ENCODE data around the gene PCED1B.

PCED1B gene

GRCh38 chr12:47120736-47121135 lies 41.3 kb downstream of the PCED1B start:
- Histone ChIP-seq H3K36me3 (no peaks in the 10 kb centered on the region), H3K4me1 (no peaks in the 10 kb centered on the region), H3K9me3 (no peaks in the 10 kb centered on the region), H3K4me3 (ENCODE audit: low read depth, low read length) (no peak overlapping the region), H3K27me3 (no peaks in the 10 kb centered on the region)
- no peak for TF ChIP-seq CTCF (IDR thresholded peaks at IDR 0.05; ENCODE audit: low read depth, low read length)
- DNase-seq: no peak

- Histone ChIP-seq H3K36me3 (no peaks in the 10 kb centered on the region), H3K9me3 (no peaks in the 10 kb centered on the region), H3K27me3 (no peaks in the 10 kb centered on the region), H3K4me3 (ENCODE audit: low read depth, low read length) (no peak overlapping the region), H3K4me1 (no peaks in the 10 kb centered on the region)
- TF ChIP-seq CTCF (IDR thresholded peaks at IDR 0.05; ENCODE audit: low read depth, low read length): no peak
- DNase-seq: no peak
Measured at GRCh38 chr12:47121146-47121545, 41.7 kb downstream of the PCED1B start.

- H3K36me3 ChIP-seq: no peaks in the 10 kb centered on the region
- TF ChIP-seq CTCF (IDR thresholded peaks at IDR 0.05; ENCODE audit: low read depth, low read length): no peak
- no peak for DNase-seq
- no peaks in the 10 kb centered on the region for H3K4me1 ChIP-seq
- no peaks in the 10 kb centered on the region for H3K27me3 ChIP-seq
- no peak overlapping the region for H3K4me3 ChIP-seq (ENCODE audit: low read depth, low read length)
- no peaks in the 10 kb centered on the region for H3K9me3 ChIP-seq
Measured at GRCh38 chr12:47122602-47123001, 43.2 kb downstream of the PCED1B start.

- TF ChIP-seq CTCF (IDR thresholded peaks at IDR 0.05; ENCODE audit: low read depth, low read length): no peak
Measured at GRCh38 chr12:47123730-47124129, 44.3 kb downstream of the PCED1B start.

GRCh38 chr12:47124451-47124850 lies 45.0 kb downstream of the PCED1B start:
- no peaks in the 10 kb centered on the region for H3K9me3 ChIP-seq
- no peak for DNase-seq
- no peak for TF ChIP-seq CTCF (IDR thresholded peaks at IDR 0.05; ENCODE audit: low read depth, low read length)

More at GRCh38 chr12:47123730-47124129, 44.3 kb downstream of the PCED1B start:
- Histone ChIP-seq H3K9me3 (no peaks in the 10 kb centered on the region), H3K36me3 (no peaks in the 10 kb centered on the region), H3K27me3 (no peaks in the 10 kb centered on the region), H3K4me3 (ENCODE audit: low read depth, low read length) (no peak overlapping the region), H3K4me1 (no peaks in the 10 kb centered on the region)
- no peak for DNase-seq

GRCh38 chr12:47126246-47126645 lies 46.8 kb downstream of the PCED1B start:
- no peaks in the 10 kb centered on the region for H3K36me3 ChIP-seq
- H3K4me1 ChIP-seq: no peaks in the 10 kb centered on the region
- no peak for TF ChIP-seq CTCF (IDR thresholded peaks at IDR 0.05; ENCODE audit: low read depth, low read length)
- no peaks in the 10 kb centered on the region for H3K9me3 ChIP-seq
- no peak overlapping the region for H3K4me3 ChIP-seq (ENCODE audit: low read depth, low read length)
- DNase-seq: no peak
- H3K27me3 ChIP-seq: no peaks in the 10 kb centered on the region

More at GRCh38 chr12:47124451-47124850, 45.0 kb downstream of the PCED1B start:
- Histone ChIP-seq H3K36me3 (no peaks in the 10 kb centered on the region), H3K4me3 (ENCODE audit: low read depth, low read length) (no peak overlapping the region), H3K4me1 (no peaks in the 10 kb centered on the region), H3K27me3 (no peaks in the 10 kb centered on the region)
